GM12878 (cell line): ENCODE measurements around the gene LBH. TPM values are rescaled to one million over a fixed set of nuclear protein-coding genes. Genes with fewer than 3 reads are reported as not detected.
A peak's percentile ranks its signal among the peaks of the same experiment; 100 is the strongest.

Experiments
- BMI1 ChIP-seq: fragments of 450-650 bp; IDR thresholded peaks from 2 replicates; pipeline ENCODE4 v1.6.1; 2016; ENCODE audit warnings: mild to moderate bottlenecking, moderate library complexity, borderline replicate concordance
- CBX3 ChIP-seq: fragments of 200-600 bp; sonication (generic); IDR thresholded peaks from 2 replicates; pipeline ENCODE4 v1.6.1; 2016; ENCODE audit warnings: low read depth, borderline replicate concordance
- CHD2 ChIP-seq: IDR thresholded peaks from 2 replicates; pipeline ENCODE4 v1.6.1; 2011; ENCODE audit warnings: low read depth, low read length, improper control_type of control experiment, borderline replicate concordance
- JUNB ChIP-seq: IDR thresholded peaks from 2 replicates; pipeline ENCODE4 v1.6.1; 2016; ENCODE audit warnings: antibody characterized with exemption, mild to moderate bottlenecking
- KLF5 ChIP-seq: fragments of 450-650 bp; IDR thresholded peaks from 2 replicates; pipeline ENCODE4 v1.6.1; 2014; ENCODE audit warnings: mild to moderate bottlenecking; ENCODE audit not compliant: partially characterized antibody
- NBN ChIP-seq: fragments of 450-650 bp; IDR thresholded peaks from 2 replicates; pipeline ENCODE4 v1.6.1; 2016
- RAD21 ChIP-seq: IDR thresholded peaks from 2 replicates; pipeline ENCODE4 v1.6.1; 2011; ENCODE audit warnings: mild to moderate bottlenecking, low read depth, low read length, moderate library complexity; ENCODE audit not compliant: insufficient read depth
- STAT1 ChIP-seq: fragments of 450-650 bp; conservative IDR thresholded peaks from 2 replicates; pipeline ENCODE4 v1.6.1; 2014; ENCODE audit warnings: antibody characterized with exemption, mild to moderate bottlenecking
- SUPT20H ChIP-seq: IDR thresholded peaks from 2 replicates; pipeline ENCODE4 v1.6.1; 2011; ENCODE audit warnings: low read depth, mild to moderate bottlenecking, low read length, moderate library complexity, borderline replicate concordance; ENCODE audit not compliant: control insufficient read depth
- WRNIP1 ChIP-seq: IDR thresholded peaks from 2 replicates; pipeline ENCODE4 v1.6.1; 2011; ENCODE audit warnings: low read depth, low read length, improper control_type of control experiment, borderline replicate concordance
- ZNF207 ChIP-seq: fragments of 450-650 bp; IDR thresholded peaks from 2 replicates; pipeline ENCODE4 v1.6.1; 2014; ENCODE audit warnings: antibody characterized with exemption, mild to moderate bottlenecking, borderline replicate concordance
- ZNF384 ChIP-seq: IDR thresholded peaks from 2 replicates; pipeline ENCODE4 v1.6.1; 2012; ENCODE audit warnings: low read depth, mild to moderate bottlenecking, low read length, improper control_type of control experiment, borderline replicate concordance
- ZNF622 ChIP-seq: fragments of 450-650 bp; IDR thresholded peaks from 2 replicates; pipeline ENCODE4 v1.6.1; 2017; ENCODE audit warnings: mild to moderate bottlenecking, inconsistent platforms
- polyA plus RNA-seq, 11 experiments: library from polyadenylated mRNA; depleted of rRNA in 4 of 11; unstranded in 6 of 11; stranded (reverse) in 5 of 11; fragments of >200 nt; fragmentation: Nextera tagmentation in 4 of 11; fragmentation: Illumina TruSeq in 1 of 11; extraction: Ambion mirVana in 4 of 11; extraction: Trizol in 1 of 11; gene quantifications; 1 replicate in 1 of 11; 2 replicates in 10 of 11; pipeline versions ENCODE4 v1.2.1 to v1.2.3, GENCODE V29; 2011 to 2016; ENCODE audit warnings: inconsistent platforms in 2 of 11, missing spikeins in 2 of 11, low read depth in 1 of 11
- total RNA-seq, 4 experiments: library from RNA; depleted of rRNA in 3 of 4; stranded (reverse); fragments of >200 nt in 3 of 4; fragmentation: Illumina TruSeq in 1 of 4; extraction: Trizol in 1 of 4; gene quantifications; 2 replicates each; pipeline versions ENCODE4 v1.2.1 to v1.2.3, GENCODE V29; 2013 to 2021
- TF ChIP-seq, protein P1 (sequence below): fragments of 450-650 bp; formaldehyde crosslinking; IDR thresholded peaks from 2 replicates; pipeline ENCODE4 v1.4.0; 2022; ENCODE audit warnings: mild to moderate bottlenecking, moderate library complexity
- TF ChIP-seq, protein P2 (sequence below): fragments of 450-650 bp; conservative IDR thresholded peaks from 2 replicates; pipeline ENCODE4 v1.6.1; 2017; ENCODE audit warnings: mild to moderate bottlenecking, moderate library complexity
- TF ChIP-seq, protein P3 (sequence below): fragments of 450-650 bp; IDR thresholded peaks from 2 replicates; pipeline ENCODE4 v1.6.1; 2014; ENCODE audit warnings: mild to moderate bottlenecking
- TF ChIP-seq, protein P4 (sequence below): fragments of 450-650 bp; IDR thresholded peaks from 2 replicates; pipeline ENCODE4 v1.6.1; 2017; ENCODE audit warnings: low read depth, mild to moderate bottlenecking, moderate library complexity
- TF ChIP-seq, protein P5 (sequence below): fragments of 450-650 bp; IDR thresholded peaks from 2 replicates; pipeline ENCODE4 v1.6.1; 2017; ENCODE audit warnings: mild to moderate bottlenecking, moderate library complexity

Gene LBH
- total and polyA plus RNA-seq, 10 of the 15 experiments (the other 5 are each of a cell fraction or from before 2014, with no cell fraction given), result 9.3 to 133 (median 34.1) TPM

DNA sequence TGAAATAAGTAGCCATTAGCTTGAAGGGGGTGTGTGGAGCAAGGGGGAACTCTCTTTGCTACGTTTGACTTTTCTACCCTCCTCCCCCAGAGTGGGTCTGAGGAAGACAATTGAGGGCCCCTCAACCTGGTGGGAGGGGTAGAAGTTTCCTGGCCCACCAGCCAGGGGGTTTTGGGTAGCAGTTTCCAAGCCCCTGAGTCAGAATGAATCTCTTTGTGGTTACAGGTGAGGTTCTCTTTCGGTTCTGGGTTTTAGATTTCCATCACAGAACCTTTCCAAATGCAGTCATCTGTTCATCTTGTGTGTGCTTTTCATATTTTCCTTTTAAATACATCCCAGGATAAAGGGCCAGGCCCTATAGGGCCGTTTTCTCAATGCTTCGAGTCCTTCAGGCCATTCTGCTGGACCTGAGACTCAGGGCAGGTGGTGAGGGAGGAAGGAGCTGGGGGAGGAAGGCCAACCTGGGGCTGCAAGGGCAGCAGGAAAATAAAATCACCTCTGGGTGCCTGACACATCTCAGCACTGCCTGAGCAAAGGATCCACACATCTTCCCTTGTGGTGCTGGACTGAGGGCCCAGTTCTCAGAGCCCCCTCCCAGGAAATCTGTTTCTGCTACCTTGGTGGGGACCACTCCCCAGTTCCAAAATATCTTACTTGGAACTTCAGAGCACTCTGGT lies 4.7 kb downstream of the LBH start (continued):
- TF ChIP-seq, protein P1, sequence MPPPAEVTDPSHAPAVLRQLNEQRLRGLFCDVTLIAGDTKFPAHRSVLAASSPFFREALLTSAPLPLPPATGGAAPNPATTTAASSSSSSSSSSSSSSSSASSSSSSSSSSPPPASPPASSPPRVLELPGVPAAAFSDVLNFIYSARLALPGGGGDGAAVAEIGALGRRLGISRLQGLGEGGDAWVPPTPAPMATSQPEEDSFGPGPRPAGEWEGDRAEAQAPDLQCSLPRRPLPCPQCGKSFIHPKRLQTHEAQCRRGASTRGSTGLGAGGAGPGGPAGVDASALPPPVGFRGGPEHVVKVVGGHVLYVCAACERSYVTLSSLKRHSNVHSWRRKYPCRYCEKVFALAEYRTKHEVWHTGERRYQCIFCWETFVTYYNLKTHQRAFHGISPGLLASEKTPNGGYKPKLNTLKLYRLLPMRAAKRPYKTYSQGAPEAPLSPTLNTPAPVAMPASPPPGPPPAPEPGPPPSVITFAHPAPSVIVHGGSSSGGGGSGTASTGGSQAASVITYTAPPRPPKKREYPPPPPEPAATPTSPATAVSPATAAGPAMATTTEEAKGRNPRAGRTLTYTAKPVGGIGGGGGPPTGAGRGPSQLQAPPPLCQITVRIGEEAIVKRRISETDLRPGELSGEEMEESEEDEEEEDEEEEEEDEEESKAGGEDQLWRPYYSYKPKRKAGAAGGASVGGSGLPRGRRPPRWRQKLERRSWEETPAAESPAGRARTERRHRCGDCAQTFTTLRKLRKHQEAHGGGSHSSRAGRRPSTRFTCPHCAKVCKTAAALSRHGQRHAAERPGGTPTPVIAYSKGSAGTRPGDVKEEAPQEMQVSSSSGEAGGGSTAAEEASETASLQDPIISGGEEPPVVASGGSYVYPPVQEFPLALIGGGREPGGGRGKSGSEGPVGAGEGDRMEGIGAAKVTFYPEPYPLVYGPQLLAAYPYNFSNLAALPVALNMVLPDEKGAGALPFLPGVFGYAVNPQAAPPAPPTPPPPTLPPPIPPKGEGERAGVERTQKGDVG (CRISPR knock-in tag), result no peak
- no peak for TF ChIP-seq CHD2
- TF ChIP-seq, protein P2, sequence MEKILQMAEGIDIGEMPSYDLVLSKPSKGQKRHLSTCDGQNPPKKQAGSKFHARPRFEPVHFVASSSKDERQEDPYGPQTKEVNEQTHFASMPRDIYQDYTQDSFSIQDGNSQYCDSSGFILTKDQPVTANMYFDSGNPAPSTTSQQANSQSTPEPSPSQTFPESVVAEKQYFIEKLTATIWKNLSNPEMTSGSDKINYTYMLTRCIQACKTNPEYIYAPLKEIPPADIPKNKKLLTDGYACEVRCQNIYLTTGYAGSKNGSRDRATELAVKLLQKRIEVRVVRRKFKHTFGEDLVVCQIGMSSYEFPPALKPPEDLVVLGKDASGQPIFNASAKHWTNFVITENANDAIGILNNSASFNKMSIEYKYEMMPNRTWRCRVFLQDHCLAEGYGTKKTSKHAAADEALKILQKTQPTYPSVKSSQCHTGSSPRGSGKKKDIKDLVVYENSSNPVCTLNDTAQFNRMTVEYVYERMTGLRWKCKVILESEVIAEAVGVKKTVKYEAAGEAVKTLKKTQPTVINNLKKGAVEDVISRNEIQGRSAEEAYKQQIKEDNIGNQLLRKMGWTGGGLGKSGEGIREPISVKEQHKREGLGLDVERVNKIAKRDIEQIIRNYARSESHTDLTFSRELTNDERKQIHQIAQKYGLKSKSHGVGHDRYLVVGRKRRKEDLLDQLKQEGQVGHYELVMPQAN, result no peak
- TF ChIP-seq ZNF207, result no peak
- no peak for TF ChIP-seq RAD21
- peak; percentile 22; the same call in 1 of the 2 replicates for TF ChIP-seq BMI1
- TF ChIP-seq STAT1, result no peak
- TF ChIP-seq ZNF384, result no peak
- TF ChIP-seq NBN, result peak; percentile 29; the same call in 1 of the 2 replicates
- TF ChIP-seq WRNIP1, result no peak
- TF ChIP-seq KLF5, result peak; percentile 83
- TF ChIP-seq, protein P3, sequence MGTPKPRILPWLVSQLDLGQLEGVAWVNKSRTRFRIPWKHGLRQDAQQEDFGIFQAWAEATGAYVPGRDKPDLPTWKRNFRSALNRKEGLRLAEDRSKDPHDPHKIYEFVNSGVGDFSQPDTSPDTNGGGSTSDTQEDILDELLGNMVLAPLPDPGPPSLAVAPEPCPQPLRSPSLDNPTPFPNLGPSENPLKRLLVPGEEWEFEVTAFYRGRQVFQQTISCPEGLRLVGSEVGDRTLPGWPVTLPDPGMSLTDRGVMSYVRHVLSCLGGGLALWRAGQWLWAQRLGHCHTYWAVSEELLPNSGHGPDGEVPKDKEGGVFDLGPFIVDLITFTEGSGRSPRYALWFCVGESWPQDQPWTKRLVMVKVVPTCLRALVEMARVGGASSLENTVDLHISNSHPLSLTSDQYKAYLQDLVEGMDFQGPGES, result no peak
- TF ChIP-seq JUNB, result peak; percentile 89
- TF ChIP-seq, protein P4, sequence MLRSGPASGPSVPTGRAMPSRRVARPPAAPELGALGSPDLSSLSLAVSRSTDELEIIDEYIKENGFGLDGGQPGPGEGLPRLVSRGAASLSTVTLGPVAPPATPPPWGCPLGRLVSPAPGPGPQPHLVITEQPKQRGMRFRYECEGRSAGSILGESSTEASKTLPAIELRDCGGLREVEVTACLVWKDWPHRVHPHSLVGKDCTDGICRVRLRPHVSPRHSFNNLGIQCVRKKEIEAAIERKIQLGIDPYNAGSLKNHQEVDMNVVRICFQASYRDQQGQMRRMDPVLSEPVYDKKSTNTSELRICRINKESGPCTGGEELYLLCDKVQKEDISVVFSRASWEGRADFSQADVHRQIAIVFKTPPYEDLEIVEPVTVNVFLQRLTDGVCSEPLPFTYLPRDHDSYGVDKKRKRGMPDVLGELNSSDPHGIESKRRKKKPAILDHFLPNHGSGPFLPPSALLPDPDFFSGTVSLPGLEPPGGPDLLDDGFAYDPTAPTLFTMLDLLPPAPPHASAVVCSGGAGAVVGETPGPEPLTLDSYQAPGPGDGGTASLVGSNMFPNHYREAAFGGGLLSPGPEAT, result peak; percentile 60; the same call in 1 of the 2 replicates
- TF ChIP-seq ZNF622, result no peak
- TF ChIP-seq CBX3, result no peak
- no peak for TF ChIP-seq SUPT20H
- TF ChIP-seq, protein P5, sequence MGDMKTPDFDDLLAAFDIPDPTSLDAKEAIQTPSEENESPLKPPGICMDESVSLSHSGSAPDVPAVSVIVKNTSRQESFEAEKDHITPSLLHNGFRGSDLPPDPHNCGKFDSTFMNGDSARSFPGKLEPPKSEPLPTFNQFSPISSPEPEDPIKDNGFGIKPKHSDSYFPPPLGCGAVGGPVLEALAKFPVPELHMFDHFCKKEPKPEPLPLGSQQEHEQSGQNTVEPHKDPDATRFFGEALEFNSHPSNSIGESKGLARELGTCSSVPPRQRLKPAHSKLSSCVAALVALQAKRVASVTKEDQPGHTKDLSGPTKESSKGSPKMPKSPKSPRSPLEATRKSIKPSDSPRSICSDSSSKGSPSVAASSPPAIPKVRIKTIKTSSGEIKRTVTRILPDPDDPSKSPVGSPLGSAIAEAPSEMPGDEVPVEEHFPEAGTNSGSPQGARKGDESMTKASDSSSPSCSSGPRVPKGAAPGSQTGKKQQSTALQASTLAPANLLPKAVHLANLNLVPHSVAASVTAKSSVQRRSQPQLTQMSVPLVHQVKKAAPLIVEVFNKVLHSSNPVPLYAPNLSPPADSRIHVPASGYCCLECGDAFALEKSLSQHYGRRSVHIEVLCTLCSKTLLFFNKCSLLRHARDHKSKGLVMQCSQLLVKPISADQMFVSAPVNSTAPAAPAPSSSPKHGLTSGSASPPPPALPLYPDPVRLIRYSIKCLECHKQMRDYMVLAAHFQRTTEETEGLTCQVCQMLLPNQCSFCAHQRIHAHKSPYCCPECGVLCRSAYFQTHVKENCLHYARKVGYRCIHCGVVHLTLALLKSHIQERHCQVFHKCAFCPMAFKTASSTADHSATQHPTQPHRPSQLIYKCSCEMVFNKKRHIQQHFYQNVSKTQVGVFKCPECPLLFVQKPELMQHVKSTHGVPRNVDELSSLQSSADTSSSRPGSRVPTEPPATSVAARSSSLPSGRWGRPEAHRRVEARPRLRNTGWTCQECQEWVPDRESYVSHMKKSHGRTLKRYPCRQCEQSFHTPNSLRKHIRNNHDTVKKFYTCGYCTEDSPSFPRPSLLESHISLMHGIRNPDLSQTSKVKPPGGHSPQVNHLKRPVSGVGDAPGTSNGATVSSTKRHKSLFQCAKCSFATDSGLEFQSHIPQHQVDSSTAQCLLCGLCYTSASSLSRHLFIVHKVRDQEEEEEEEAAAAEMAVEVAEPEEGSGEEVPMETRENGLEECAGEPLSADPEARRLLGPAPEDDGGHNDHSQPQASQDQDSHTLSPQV, result no peak
